Loucy (cell line): ENCODE measurements around the gene ABCB10.
"Not testable (repeated sequence)": the region's sequence is repeated elsewhere in the genome, so short reads cannot be mapped to it uniquely, and the experiment has no call there.

Experiments
- EZH2phosphoT487 ChIP-seq: fragments of 200-600 bp; IDR thresholded peaks from 2 replicates; pipeline ENCODE4 v1.6.1; 2018; ENCODE audit warnings: antibody characterized with exemption, mild to moderate bottlenecking, moderate library complexity, borderline replicate concordance
- TF ChIP-seq, protein P1 (sequence below): fragments of 200-600 bp; sonication (generic); conservative IDR thresholded peaks from 2 replicates; pipeline ENCODE4 v1.5.1; 2014; ENCODE audit warnings: mild to moderate bottlenecking, antibody characterized with exemption, low read length

GRCh38 chr1:229560124-229560523 lies 1.6 kb upstream of the ABCB10 start:
- TF ChIP-seq, protein P1, sequence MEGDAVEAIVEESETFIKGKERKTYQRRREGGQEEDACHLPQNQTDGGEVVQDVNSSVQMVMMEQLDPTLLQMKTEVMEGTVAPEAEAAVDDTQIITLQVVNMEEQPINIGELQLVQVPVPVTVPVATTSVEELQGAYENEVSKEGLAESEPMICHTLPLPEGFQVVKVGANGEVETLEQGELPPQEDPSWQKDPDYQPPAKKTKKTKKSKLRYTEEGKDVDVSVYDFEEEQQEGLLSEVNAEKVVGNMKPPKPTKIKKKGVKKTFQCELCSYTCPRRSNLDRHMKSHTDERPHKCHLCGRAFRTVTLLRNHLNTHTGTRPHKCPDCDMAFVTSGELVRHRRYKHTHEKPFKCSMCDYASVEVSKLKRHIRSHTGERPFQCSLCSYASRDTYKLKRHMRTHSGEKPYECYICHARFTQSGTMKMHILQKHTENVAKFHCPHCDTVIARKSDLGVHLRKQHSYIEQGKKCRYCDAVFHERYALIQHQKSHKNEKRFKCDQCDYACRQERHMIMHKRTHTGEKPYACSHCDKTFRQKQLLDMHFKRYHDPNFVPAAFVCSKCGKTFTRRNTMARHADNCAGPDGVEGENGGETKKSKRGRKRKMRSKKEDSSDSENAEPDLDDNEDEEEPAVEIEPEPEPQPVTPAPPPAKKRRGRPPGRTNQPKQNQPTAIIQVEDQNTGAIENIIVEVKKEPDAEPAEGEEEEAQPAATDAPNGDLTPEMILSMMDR = not testable (repeated sequence)
- TF ChIP-seq EZH2phosphoT487 = not testable (repeated sequence)
